A204.1 (cell line): ENCODE measurements around the gene DNAJB2.

ENCODE experiments used
- FAIRE-seq: peaks from 2 replicates; lab custom pipeline; 2012; peaks lifted over from hg19 to GRCh38; lab: Jason Lieb, UNC

DNAJB2 gene

DNA sequence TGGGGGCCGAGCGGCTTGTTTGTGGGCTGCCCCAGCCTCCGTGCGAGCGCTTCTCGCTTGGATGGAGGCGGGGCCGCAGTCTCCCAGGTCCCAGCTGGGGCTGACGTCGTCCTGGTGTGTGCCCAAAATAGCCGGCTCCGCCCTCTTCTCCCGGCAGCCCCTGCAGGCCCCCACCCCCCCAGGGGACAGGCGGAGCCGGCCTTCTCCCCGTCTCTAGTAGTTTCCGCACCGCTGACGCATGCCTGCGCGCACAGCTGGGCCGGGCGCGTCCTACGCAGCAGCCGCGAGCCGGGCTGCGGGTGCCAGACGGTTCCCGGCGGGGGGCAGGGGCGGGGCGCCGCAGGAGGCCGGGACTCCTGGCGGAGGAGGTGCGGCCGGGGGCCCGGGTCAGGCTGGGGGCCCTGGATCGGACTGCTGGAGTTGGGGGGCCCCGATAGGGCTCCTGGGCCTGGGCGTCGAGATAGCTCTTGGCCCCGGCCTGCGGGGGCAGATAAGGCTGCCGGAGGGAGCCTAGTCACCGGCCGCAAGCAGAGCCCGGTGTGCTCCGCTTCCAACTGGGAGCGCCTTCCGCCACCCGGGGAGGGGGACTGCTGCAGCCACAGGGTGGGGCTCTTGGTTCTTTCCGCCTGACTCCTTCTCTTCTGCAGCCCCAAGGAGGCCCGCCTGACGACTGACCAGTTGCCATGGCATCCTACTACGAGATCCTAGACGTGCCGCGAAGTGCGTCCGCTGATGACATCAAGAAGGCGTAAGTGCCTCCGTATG lies at the start of gene DNAJB2:
TSS of gene DNAJB2 (plus strand) at position 216 of the 765 bp plus-strand sequence. CDS start at position 684, 468 bp downstream.
- FAIRE-seq, result no peak

DNA sequence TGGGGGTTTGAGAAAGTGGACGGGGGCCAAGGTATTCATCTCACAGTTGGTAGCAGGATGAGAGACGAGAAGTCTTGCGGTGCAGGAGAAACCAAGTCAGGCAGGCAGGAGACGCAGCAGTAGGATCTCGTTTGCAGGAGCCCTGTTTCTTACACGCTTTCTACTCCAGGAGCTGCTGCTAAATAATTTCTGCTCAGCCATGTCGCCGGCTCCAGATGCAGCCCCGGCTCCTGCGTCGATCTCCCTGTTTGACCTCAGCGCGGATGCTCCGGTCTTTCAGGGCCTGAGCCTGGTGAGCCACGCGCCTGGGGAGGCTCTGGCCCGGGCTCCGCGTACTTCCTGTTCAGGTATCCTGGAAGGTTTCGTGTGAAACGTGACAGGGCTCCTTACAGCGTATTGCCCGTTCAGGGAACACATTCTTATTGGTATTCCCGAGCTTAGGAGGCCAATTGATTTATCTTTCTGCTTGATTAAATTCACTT lies 49.1 kb upstream of the DNAJB2 start:
- no peak for FAIRE-seq

DNA sequence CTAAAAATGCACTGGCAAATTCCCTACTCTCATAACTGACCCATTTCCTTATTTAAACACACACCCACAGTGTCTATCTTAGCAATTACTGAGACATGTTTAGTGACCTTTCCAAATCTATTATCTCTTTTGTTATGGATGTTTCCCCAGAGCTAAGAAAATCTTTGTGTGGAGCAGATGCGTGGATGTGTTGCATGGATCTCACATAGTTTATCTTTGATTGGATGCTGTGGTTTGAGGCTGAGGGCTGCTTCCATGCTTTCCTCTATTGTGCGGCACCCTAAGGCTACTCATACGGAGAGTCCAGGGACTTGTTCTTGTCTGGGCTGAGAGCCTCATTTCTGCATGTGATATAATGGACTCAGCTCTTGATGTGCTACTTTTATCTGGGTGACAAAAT lies 44.8 kb upstream of the DNAJB2 start:
- FAIRE-seq, result no peak

DNA sequence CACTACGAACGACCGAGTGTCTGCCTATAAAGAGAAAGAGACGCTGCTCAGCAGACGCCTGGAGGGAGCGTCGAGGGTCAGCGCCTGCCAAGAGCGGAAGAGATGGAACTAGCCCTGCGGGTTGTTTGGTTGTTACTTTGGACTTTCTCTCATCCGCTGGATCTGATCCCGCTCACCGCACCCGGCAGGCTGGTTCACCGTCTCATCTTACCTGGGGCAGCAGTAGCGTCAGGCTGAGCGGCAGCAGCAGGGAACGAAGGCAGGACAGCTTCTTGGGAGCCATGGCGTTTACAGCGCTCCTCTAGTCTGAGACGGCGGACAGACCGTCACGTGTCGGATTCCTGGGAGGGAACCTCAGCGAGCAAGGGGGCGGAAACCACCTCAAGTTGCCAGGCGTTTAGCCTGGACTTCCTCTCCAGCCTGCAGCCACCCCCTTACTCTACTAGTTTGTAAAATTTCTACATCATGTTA lies 35.8 kb upstream of the DNAJB2 start:
- no peak for FAIRE-seq

DNA sequence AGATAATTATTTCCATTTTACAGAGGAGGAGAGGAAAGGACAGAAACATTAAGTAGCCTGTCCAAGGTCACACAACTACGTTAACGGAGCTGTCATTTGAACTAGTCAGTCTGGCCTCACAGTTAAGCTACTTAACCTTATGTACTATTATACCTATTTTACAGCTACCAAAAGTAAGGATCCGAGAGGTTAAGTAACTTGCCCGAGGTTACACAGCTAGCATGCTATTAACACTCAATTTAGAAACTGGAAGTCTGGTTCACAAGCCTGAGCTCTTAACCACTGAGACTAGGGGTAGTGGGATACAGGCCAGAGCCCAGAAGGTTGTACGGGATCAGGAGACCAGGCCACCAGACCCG lies 34.4 kb upstream of the DNAJB2 start:
- FAIRE-seq, result no peak

DNA sequence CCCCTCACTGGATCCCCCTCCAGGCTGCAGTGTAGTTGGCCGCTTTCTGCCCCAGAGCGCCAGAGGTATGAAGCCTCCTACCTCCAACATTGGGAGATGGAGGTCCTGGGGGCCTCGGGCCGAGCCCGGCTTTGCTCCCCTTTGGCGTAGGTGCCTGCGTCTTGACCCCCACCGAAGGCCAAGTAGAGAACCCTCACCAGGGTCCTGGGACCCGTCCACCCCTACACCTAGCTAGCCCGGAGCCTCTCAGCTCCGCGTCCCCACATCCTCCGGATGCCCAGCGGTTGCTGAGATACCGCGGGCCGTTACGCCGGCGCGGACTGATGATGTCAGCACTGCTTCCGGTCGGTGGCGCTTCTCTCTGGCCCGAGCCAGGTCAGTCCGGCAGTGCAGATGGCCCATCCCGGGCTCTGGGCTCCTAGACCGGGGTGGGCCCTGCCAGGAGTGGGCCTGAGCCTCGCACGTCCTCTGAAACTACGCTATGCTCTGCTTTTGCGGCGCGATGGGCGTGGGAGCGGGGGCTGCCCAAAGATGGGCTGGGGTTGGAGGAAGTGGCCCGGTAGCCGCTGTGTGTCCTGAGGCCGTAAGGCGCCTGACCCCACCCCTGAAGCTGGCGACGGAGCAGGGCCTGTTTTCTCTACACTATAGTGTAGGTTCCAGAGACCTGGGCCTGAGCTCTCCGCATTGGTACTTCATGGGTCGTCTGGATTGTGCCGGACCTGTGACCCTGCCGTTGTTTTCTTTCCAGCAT lies 33.8 kb upstream of the DNAJB2 start, which contains the start of the genes GLB1L and STK16:
TSS of gene GLB1L (minus strand) at position 297 of the 751 bp plus-strand sequence. CDS start 1,871 bp downstream, outside the sequence.
TSS of gene STK16 (plus strand) at position 332 of the 751 bp plus-strand sequence. CDS start 521 bp downstream, outside the sequence.
- no peak for FAIRE-seq

DNA sequence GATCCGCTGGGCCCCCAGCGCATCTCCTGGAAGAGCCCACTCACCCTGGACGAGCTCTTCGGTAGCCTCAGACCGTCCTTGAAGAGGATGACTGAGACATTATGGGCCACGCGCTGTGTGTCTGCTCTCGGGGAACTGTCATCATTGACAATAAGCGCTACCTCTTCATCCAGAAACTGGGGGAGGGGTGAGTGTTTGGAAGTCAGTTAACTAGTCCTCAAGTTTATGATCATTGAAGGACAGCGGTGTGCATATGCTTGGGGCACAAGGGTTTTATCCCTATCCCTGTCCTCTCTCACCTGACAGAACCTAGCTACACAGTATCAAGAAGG lies 33.3 kb upstream of the DNAJB2 start:
- FAIRE-seq, result no peak

DNA sequence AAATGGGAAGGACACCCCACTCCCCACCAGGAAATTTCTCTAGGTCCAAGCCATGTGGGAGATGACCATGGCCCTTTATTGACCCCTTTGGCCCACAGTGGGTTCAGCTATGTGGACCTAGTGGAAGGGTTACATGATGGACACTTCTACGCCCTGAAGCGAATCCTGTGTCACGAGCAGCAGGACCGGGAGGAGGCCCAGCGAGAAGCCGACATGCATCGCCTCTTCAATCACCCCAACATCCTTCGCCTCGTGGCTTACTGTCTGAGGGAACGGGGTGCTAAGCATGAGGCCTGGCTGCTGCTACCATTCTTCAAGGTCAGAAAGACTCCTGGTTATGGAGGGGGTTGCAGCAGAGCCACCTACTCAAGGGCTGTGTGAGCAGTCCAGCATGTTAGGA lies 32.6 kb upstream of the DNAJB2 start:
- no peak for FAIRE-seq

DNA sequence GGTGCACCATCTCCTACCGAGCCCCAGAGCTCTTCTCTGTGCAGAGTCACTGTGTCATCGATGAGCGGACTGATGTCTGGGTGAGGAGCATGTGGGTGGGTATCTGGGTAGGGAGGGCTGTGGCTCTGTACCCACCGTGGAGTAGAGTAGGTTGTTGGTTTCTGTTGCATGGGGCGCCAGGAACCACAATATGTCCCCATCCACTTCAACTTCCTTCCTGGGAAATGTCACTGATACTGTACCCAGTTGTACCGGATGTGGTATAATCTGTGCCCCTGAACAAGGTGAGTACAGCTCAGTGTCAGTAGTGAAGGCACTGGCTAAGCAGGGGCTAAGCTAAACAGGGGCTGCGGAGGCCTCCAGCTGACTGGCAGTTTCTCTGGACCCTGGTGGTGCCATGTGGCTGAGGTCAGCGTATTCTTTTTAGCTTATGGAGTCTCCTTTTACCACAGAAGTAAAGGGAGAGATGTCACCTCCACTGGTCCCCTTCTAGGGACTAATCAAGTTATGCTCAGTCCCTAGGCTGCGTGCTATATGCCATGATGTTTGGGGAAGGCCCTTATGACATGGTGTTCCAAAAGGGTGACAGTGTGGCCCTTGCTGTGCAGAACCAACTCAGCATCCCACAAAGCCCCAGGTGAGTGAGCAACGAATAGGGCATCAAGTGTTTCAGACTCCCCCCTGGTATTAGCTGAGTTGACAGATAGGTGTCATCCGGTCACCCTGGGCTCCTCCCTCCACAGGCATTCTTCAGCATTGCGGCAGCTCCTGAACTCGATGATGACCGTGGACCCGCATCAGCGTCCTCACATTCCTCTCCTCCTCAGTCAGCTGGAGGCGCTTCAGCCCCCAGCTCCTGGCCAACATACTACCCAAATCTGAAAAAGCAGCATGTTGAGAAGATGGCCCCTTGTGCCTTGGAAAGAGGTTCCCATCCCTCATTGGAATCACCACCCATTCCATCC lies 31.2 kb upstream of the DNAJB2 start:
- FAIRE-seq, result no peak

DNA sequence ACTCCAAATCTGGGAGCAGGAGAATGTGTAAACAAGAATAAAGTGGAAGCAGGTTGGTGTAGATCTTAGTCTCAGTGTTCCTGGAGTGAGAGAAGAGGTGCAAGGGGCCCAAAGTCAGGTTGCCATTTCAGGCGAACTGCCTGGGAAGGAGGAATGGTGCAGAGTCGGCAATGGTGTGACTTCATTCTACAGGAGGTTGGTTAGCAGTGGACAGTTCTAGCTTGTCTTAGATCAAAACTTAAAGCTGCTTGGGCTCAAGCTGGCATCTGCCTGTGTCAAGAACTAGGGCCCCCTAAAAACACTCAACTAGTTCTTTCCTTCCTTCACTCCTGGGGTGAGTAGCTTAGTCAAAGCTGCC lies 30.3 kb upstream of the DNAJB2 start:
- no peak for FAIRE-seq

DNA sequence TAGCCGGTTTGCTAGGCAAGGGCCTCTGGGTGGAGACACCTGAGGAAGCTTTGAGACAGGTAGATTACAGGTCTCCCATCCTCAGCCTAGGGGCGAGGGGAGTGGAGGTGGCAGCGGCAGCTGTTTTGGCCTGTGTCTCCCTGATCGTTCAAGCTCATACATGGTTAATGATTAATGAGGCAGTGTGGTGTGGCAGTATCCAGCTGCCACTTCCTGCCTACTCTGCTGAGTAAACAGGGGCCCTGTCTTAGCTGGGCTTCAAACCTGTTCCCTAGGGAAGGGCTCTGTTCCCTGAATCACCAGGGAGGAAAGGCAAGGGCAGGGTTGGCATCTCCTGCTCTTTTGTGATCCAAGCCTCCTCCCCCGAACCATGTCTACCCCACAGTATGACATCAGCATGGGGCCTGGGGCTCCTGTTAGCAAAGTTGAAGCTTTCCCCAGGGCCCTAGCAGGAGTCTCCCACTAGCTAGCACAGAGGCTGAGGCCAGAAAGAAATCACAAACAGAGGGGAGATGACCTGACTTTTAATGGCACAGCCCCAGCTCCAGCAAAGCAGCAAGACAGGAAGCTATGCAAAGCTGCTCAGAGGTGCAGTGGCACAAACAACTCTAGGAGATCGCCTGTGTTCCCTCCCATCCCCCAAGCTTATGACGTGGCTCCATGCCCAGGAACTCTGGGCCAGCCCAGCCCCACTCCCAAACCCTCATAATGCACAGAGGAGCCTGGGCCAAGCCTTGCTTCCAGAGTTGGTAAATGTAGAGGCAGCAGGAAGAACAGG lies 29.8 kb upstream of the DNAJB2 start:
- FAIRE-seq, result no peak

DNA sequence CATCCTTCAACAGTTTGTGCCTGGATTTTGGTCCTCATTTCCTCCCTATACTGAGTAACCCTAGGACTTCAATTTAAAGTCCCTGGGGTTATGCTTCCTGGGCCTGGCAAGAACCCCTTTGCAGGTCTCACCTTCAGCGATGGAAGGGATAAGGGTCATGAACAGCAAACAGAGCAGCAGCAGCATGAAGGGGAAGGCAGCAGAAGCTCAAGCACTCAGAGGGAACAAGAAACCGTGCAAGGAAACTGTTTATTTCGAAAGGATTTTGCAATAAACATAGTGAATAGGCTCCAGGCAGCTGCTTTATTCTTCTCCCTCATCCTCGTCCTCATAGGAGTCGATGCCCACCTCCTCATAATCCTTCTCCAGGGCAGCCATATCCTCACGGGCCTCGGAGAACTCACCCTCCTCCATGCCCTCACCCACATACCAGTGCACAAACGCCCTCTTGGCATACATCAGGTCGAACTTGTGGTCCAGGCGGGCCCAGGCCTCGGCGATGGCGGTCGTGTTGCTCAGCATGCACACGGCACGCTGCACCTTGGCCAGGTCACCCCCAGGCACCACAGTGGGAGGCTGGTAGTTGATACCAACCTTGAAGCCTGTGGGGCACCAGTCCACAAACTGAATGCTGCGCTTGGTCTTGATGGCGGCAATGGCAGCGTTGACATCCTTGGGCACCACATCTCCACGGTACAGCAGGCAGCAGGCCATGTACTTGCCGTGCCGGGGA lies 29.0 kb upstream of the DNAJB2 start:
- no peak for FAIRE-seq

DNA sequence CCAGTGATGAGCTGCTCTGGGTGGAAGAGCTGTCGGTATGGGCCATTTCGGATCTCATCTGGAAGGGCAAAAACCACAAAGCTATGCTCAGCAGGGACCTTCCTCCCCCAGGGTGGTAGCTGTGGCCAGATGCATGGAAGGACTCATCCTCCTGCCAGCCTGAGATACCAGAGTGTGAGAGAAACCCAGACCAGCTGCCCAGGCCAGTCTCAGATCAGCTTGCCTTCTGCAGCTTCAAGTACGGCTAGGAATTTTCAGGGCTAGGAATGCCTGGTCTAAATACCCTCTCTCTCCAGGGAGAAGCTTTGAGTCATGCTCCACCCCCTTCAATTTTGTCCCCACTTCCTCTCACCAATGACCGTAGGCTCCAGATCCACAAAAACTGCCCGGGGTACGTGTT lies 27.5 kb upstream of the DNAJB2 start:
- FAIRE-seq, result no peak

DNA sequence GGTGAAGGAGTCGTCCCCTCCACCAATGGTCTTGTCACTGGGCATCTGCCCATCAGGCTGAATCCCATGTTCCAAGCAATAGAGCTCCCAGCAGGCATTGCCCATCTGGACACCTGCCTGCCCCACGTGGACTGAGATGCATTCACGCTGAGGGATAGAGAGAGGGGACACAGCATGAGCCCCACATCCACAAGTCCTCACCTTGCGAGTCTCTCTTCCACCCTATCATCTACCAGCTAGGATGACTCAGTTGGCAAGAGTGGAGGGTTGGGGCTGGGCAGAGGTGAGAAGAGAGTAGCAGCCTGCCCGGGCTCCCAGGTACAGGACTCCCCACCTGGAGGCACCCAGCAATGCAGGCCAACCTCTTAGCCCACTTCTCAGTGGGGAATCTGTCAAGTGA lies 27.1 kb upstream of the DNAJB2 start:
- no peak for FAIRE-seq

DNA sequence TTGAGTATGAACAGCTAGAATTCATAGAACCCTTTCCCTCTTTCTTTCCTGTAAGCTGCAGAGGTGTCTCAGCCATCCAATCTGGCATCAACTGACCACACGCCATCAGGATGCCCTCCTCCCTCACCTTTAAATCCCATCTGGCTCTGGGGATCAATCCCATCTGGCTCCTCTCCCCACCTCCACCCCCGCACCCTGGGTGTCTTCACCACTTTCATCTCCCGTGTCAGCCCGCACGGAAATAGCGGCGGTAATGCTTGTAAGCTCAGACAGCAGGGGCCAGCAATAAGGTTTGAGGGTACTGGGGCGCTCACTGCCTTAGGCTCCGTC lies 26.6 kb upstream of the DNAJB2 start:
- FAIRE-seq, result no peak

DNA sequence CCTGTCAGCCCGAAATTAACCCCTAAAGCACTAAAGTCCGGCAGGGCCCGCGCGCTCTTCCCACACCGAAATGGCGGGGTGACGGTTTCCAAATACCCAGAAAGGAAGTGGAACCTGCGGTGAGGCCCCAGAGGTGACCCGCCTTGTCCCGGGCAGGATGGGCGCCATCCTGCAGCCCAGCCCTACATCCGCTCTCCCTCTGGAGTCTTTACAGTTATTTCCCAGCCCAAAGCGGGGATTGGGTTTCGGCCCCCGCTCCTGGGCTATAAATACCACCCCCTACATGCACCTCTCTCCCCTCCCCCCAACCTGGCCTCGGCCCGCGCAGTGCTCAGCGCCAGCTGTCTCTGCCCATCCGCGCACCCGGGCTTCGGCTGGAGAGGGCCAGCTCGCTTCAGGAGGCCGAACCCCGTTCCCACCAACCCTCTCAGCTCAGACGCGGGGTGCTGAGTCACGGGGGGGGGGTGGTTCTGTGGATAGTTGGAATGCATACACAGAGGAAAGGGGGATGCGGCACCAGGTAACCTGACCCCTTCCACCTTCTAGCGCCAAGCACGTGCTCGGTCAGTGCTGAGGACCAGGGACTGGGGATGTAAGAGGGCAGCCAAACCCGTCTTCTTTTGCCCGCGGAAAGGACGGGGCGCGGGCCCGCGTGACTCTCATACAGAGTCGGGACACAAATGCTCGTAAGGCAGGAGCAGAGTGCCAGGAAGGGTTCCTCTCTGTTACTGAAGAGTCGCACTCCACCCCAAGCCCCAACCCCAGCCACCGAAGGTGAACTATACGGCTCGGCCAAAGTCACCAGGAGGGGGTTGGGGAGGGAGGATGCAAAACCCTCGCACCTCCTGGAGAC lies 26.0 kb upstream of the DNAJB2 start, which contains the start of gene TUBA4B:
TSS of gene TUBA4B (plus strand) at position 344 of the 853 bp plus-strand sequence. CDS start at position 509, 165 bp downstream.
- FAIRE-seq, result no peak

DNA sequence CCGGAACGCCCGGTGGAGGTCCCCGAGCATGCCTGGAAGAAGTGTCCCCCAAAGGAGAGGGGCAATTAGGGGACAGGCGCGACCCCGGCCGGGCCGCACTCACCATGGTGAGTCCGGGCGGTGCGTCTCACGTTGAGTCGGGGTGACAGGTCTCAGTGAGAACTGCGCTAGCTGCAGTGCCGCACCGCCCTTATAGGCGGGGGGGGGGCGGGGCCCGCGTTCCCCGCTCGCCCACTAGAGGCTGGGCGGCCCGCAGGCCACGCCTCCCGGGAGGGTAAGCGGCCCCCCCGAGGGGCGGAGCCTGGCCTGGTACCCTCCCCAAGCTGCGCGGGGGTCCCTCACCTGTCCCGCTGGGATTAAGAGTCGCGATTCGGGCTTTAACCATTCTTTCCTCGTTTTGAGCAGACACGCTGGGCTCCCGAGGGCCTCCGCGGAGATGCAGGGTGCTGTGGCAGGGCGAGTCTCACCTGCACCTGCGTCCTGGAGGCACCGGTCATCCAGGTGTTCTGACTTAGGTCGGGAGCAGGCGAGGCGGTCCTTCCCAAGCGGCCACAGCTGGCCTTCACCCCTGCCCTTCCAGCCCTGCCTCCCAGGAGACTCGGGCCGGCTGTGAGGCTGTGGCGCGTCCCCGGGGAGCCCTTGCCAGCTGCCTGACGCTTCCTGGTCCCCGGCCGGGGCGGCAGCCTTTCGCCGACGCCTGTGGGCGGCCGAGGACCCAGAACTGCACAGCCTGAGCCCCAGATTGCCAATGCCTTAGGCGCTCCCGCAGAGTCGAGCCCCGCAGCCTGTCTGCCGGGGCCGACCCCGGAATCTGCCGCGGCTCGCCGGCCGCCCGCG lies 25.2 kb upstream of the DNAJB2 start, which contains the start of gene TUBA4A:
TSS of gene TUBA4A (minus strand) at position 166 of the 837 bp plus-strand sequence. CDS start at position 106, 60 bp downstream.
- FAIRE-seq, result no peak

DNA sequence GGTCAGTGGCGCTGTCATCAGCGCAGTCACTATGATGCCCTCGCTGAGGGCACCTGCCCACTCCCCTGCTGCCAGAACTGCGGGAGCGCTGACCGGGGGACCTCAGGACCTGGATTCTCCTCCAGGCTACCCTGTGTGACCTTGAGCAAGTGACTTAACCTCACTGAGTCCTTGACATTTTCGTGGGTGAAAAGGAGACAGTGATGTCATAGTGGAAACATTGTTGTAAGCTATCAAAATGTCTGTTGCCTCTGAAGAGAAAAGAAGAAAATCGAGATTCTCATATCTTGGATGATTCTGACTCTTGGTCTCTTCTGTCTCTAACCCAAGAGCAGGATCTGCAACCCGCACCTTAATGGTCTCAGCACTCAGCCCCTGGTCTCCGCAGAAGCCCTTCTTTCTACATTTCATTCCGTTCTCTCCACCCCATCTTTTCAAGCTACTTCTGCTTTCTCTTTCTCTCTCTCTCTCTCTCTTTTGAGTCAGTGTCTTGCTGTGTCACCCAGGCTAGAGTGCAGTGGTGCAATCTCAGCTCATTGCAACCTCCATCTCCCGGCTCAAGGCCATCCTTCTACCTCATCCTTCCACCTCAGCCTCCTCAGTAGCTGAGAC lies 24.5 kb upstream of the DNAJB2 start:
- no peak for FAIRE-seq
